GM12878 (cell line): Measurements from ENCODE around the gene BTG1. TPM values are rescaled to one million over a fixed set of nuclear protein-coding genes. Genes with fewer than 3 reads are reported as not detected.

Experiments
- BHLHE40 ChIP-seq, 2 experiments: fragments of 450-650 bp in 1 of 2; IDR thresholded peaks; 2 replicates each; pipeline ENCODE4 v1.6.1; 2011 to 2017; ENCODE audit warnings: low read depth in 2 of 2, borderline replicate concordance in 1 of 2, improper control_type of control experiment in 1 of 2, low read length in 1 of 2, mild to moderate bottlenecking in 1 of 2
- CEBPB ChIP-seq, 2 experiments: fragments of 150-350 bp in 1 of 2; IDR thresholded peaks; 2 replicates each; pipeline ENCODE4 v1.6.1; 2012 to 2014; ENCODE audit warnings: low read depth in 2 of 2, low read length in 2 of 2, borderline replicate concordance in 1 of 2, inconsistent platforms in 1 of 2
- CHD1 ChIP-seq: IDR thresholded peaks from 2 replicates; pipeline ENCODE4 v1.6.1; 2012; ENCODE audit warnings: low read depth, low read length, improper control_type of control experiment
- CTCF ChIP-seq, 3 experiments: IDR thresholded peaks in 2 of 3; conservative IDR thresholded peaks in 1 of 3; 2 replicates each; pipeline ENCODE4 v1.5.1; 2011; ENCODE audit warnings: low read depth in 3 of 3, low read length in 3 of 3, mild to moderate bottlenecking in 3 of 3, control low read depth in 2 of 3, moderate library complexity in 2 of 3, inconsistent platforms in 1 of 3, mixed read lengths in 1 of 3; ENCODE audit not compliant: control insufficient read depth in 2 of 3, insufficient read depth in 1 of 3; ENCODE audit errors: extremely low read depth in 1 of 3
- ESRRA ChIP-seq: IDR thresholded peaks from 2 replicates; pipeline ENCODE4 v1.6.1; 2012; ENCODE audit warnings: mild to moderate bottlenecking, low read length, improper control_type of control experiment
- FOXK2 ChIP-seq: fragments of 450-650 bp; IDR thresholded peaks from 2 replicates; pipeline ENCODE4 v1.6.1; 2017; ENCODE audit warnings: mild to moderate bottlenecking, moderate library complexity
- HSF1 ChIP-seq: fragments of 150-350 bp; IDR thresholded peaks from 2 replicates; pipeline ENCODE4 v1.6.1; 2014; ENCODE audit warnings: mild to moderate bottlenecking, low read depth, low read length
- IRF5 ChIP-seq: fragments of 450-650 bp; IDR thresholded peaks from 2 replicates; pipeline ENCODE4 v1.6.1; 2017; ENCODE audit warnings: borderline replicate concordance
- JUND ChIP-seq: IDR thresholded peaks from 2 replicates; pipeline ENCODE4 v1.6.1; 2012; ENCODE audit warnings: low read depth, mild to moderate bottlenecking, low read length, improper control_type of control experiment, moderate library complexity
- LARP7 ChIP-seq: fragments of 450-650 bp; IDR thresholded peaks from 2 replicates; pipeline ENCODE4 v1.6.1; 2017; ENCODE audit warnings: mild to moderate bottlenecking
- MLLT1 ChIP-seq: fragments of 450-650 bp; IDR thresholded peaks from 2 replicates; pipeline ENCODE4 v1.6.1; 2016; ENCODE audit warnings: mild to moderate bottlenecking
- MYB ChIP-seq: fragments of 150-350 bp; IDR thresholded peaks from 2 replicates; pipeline ENCODE4 v1.6.1; 2014; ENCODE audit warnings: mild to moderate bottlenecking, low read depth, low read length, borderline replicate concordance
- PAX5 ChIP-seq: IDR thresholded peaks from 2 replicates; pipeline ENCODE4 v1.6.1; 2011; ENCODE audit warnings: low read depth, low read length, borderline replicate concordance
- RCOR1 ChIP-seq: conservative IDR thresholded peaks from 2 replicates; pipeline ENCODE4 v1.6.1; 2012; ENCODE audit warnings: low read depth, low read length, improper control_type of control experiment
- RELB ChIP-seq: fragments of 450-650 bp; IDR thresholded peaks from 2 replicates; pipeline ENCODE4 v1.6.1; 2017; ENCODE audit warnings: low read depth, mild to moderate bottlenecking, moderate library complexity
- SRF ChIP-seq, 2 experiments: IDR thresholded peaks; 2 replicates each; pipeline ENCODE4 v1.6.1; 2011; ENCODE audit warnings: low read depth in 2 of 2, low read length in 2 of 2, mild to moderate bottlenecking in 1 of 2, moderate library complexity in 1 of 2
- SUZ12 ChIP-seq: fragments of 200-600 bp; sonication (generic); IDR thresholded peaks from one replicate; pipeline ENCODE4 v1.6.1; 2018; ENCODE audit warnings: antibody characterized with exemption, mild to moderate bottlenecking; ENCODE audit not compliant: unreplicated experiment
- TCF12 ChIP-seq: IDR thresholded peaks from 2 replicates; pipeline ENCODE4 v1.6.1; 2011; ENCODE audit warnings: low read depth, mild to moderate bottlenecking, low read length
- TCF7 ChIP-seq: IDR thresholded peaks from 2 replicates; pipeline ENCODE4 v1.6.1; 2014; ENCODE audit warnings: antibody characterized with exemption, borderline replicate concordance
- USF2 ChIP-seq: IDR thresholded peaks from 2 replicates; pipeline ENCODE4 v1.6.1; 2011; ENCODE audit warnings: low read depth, low read length, improper control_type of control experiment, borderline replicate concordance
- ZBED1 ChIP-seq: IDR thresholded peaks from 2 replicates; pipeline ENCODE4 v1.6.1; 2016; ENCODE audit warnings: borderline replicate concordance
- polyA plus RNA-seq, 11 experiments: library from polyadenylated mRNA; depleted of rRNA in 4 of 11; unstranded in 6 of 11; stranded (reverse) in 5 of 11; fragments of >200 nt; fragmentation: Nextera tagmentation in 4 of 11; fragmentation: Illumina TruSeq in 1 of 11; extraction: Ambion mirVana in 4 of 11; extraction: Trizol in 1 of 11; gene quantifications; 1 replicate in 1 of 11; 2 replicates in 10 of 11; pipeline versions ENCODE4 v1.2.1 to v1.2.3, GENCODE V29; 2011 to 2016; ENCODE audit warnings: inconsistent platforms in 2 of 11, missing spikeins in 2 of 11, low read depth in 1 of 11
- total RNA-seq, 4 experiments: library from RNA; depleted of rRNA in 3 of 4; stranded (reverse); fragments of >200 nt in 3 of 4; fragmentation: Illumina TruSeq in 1 of 4; extraction: Trizol in 1 of 4; gene quantifications; 2 replicates each; pipeline versions ENCODE4 v1.2.1 to v1.2.3, GENCODE V29; 2013 to 2021

BTG1 gene
- total and polyA plus RNA-seq, 10 of the 15 experiments (the other 5 are each of a cell fraction or from before 2014, with no cell fraction given): 23.7 to 194 (median 56.4) TPM

- TF ChIP-seq RCOR1 (no peak), TCF12 (no peak), CHD1 (0 out of 2 replicates have a peak, but pooled peaks have one; percentile 70), MLLT1 (0 out of 2 replicates have a peak, but pooled peaks have one; percentile 2), RELB (no peak), SUZ12 (no peak), SRF (IDR thresholded peaks at IDR 0.05; ENCODE audit: low read depth in 2 of 2, low read length in 2 of 2) (no peak), CEBPB (IDR thresholded peaks at IDR 0.05; ENCODE audit: borderline replicate concordance in 1 of 2, low read depth in 2 of 2, low read length in 2 of 2) (peak in 1 of 2 experiments; percentile 44; a peak in 1 of 4 replicates), IRF5 (no peak), CTCF (IDR thresholded peaks at IDR 0.05 in 2 of 3, conservative IDR thresholded peaks at IDR 0.05 in 1 of 3; ENCODE audit: control insufficient read depth in 2 of 3, extremely low read depth in 1 of 3, insufficient read depth in 1 of 3, low read depth in 3 of 3, low read length in 3 of 3) (no peak), LARP7 (no peak), PAX5 (no peak), MYB (no peak), JUND (no peak), HSF1 (no peak), USF2 (no peak), FOXK2 (no peak), ZBED1 (no peak), TCF7 (no peak), ESRRA (no peak), BHLHE40 (IDR thresholded peaks at IDR 0.05; ENCODE audit: borderline replicate concordance in 1 of 2, low read depth in 2 of 2, low read length in 1 of 2) (no peak)
These were observed 8.5 kb downstream of the BTG1 start (continued) for GRCh38 chr12:92136965-92137721.
